ENCODE measurements around the gene SDC1. TPM values are rescaled to one million over a fixed set of nuclear protein-coding genes. Genes with fewer than 3 reads are reported as not detected.

Gene SDC1
- total and polyA plus RNA-seq, 11 donors = 0.15 to 2.2 (median 0.36) TPM; not detected in 1

DNA sequence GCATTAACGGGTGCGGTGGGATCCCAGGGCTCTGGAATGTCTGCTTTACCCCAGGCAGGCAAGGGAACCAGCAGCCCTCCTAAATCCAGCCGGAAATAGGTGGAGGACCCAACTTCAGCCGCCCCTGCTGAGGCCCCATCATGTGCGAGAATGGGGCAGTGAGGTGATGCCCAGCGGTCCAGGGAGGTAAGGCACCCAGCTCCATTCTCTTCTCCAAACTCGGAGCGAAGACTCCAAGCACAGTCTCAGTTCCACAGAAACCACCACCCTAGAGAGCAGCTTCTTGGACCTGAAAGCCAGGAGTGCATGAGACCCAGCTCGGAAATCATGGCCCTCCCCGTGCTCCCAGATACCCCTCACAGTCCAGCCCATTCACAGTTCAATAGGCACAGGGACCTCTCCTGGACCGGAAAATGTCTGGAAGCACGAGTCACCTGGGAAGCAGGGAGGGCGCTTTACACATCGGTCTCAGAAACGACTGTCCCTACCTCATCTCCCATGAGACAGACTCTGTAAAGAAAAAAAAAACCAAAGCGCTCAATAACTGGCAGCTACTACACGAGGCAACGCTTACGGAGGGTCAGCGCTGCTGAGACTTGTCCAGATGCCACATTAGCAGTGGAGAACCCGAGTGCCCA lies 2.0 kb downstream of the SDC1 start:
- Histone ChIP-seq H3K9me3 (no peaks in the 10 kb centered on the region), H3K4me3 (peak overlapping the region; percentile 48 to 68 (median 56)), H3K27me3 (peaks cover 0 to 54% (median 12%) of the 10 kb centered on the region in 9 donors), H3K4me1 (peaks cover 0 to 29% (median 9%) of the 10 kb centered on the region in 12 donors), H3K27ac (no peak overlapping the region), H3K36me3 (no peaks in the 10 kb centered on the region)
- intact Hi-C loops (cut with DNase I) = loop anchor here in 6 of 10 donors (10.0 kb wide), 2 partner anchors 88 to 118 kb away; no protein-coding TSS in a partner anchor
- TF ChIP-seq, protein P1, sequence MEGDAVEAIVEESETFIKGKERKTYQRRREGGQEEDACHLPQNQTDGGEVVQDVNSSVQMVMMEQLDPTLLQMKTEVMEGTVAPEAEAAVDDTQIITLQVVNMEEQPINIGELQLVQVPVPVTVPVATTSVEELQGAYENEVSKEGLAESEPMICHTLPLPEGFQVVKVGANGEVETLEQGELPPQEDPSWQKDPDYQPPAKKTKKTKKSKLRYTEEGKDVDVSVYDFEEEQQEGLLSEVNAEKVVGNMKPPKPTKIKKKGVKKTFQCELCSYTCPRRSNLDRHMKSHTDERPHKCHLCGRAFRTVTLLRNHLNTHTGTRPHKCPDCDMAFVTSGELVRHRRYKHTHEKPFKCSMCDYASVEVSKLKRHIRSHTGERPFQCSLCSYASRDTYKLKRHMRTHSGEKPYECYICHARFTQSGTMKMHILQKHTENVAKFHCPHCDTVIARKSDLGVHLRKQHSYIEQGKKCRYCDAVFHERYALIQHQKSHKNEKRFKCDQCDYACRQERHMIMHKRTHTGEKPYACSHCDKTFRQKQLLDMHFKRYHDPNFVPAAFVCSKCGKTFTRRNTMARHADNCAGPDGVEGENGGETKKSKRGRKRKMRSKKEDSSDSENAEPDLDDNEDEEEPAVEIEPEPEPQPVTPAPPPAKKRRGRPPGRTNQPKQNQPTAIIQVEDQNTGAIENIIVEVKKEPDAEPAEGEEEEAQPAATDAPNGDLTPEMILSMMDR (IDR thresholded peaks at IDR 0.05) = no peak
- TF ChIP-seq POLR2A (IDR thresholded peaks at IDR 0.05) = no peak
- DNase-seq (peak in 2 of 5 donors; percentile 12 to 57), ATAC-seq (no peak)
- WGBS, 4 donors = 17 to 39% (median 34%) methylated on average over 14 to 21 of the region's 21 CpGs

DNA sequence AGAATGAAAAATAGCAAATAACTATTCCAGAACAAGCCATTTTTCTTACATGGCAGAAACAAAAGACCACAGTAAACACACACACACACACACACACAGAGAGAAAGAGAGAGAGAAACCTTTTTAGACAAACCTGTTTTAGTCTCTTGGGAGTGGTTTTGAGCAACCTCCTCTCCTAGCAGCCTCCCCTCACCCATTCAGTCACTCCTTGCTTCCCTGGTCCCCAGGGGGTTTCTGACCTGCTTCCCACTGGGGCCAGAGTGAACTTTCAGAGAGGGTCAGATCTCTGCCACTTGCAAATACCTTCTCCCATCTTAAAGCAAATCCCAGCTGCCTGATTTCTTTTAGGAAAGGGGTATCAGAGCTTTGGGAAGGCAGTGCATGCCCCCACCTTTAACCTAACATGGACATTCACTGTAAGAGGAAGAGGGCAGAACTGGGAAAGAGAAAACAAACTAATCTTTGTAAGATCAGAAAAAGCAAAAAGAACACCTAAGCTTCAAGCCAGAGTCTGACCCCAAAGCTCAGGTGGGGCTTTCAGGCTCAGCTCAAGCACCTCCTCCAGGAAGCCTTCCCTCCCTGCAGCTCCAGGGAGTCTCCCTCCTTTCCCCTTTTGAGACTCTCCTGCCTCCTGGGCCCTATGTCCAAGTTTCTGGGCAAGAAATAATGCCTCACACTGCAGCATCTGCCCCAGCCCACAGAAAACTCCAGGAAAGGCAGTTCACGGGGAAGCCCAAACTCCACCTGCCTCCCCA lies 2.7 kb downstream of the SDC1 start:
- H3K4me1 ChIP-seq = peaks cover 0 to 29% (median 9%) of the 10 kb centered on the region in 12 donors
- WGBS, 4 donors = 90 to 92% methylated on average over 1 of the region's 1 CpG; no CpG with 5 or more reads in 2 of the 4 donors
- no peak for ATAC-seq
- DNase-seq = peak in 1 of 5 donors; percentile 3
- H3K27me3 ChIP-seq = peaks cover 0 to 49% (median 8%) of the 10 kb centered on the region in 9 donors
- no peak overlapping the region for H3K4me3 ChIP-seq
- no peaks in the 10 kb centered on the region for H3K36me3 ChIP-seq
- intact Hi-C loops (cut with DNase I) = loop anchor here in 6 of 10 donors (10.0 kb wide), 2 partner anchors 87 to 117 kb away; no protein-coding TSS in a partner anchor
- H3K27ac ChIP-seq = no peak overlapping the region
- TF ChIP-seq, protein P1 (IDR thresholded peaks at IDR 0.05) = no peak
- TF ChIP-seq POLR2A (IDR thresholded peaks at IDR 0.05) = no peak
- H3K9me3 ChIP-seq = no peaks in the 10 kb centered on the region

DNA sequence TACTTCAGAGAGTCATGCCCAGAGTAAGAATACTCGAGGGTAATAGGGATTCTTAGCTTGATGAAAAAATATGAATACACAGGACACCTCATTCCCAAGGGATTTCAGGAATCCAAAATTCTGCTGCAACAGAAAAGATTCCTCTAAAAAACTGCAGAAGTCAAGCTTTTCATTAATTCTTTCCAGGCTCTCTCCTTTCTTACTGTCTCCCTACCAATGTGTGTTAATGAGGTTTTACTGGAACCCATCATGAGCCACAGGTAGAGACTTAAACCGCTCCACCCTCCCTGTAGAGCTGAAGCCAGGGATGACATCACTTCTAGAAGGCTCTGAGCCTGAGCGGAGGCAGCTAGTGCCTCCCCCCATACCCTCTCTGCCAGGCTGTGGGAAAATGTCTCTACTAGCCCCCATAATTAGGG lies 3.4 kb downstream of the SDC1 start:
- H3K9me3 ChIP-seq = no peaks in the 10 kb centered on the region
- no peaks in the 10 kb centered on the region for H3K36me3 ChIP-seq
- no peak for DNase-seq
- WGBS, 4 donors = 77 to 84% (median 81%) methylated on average over 3 of the region's 3 CpGs
- intact Hi-C loops (cut with DNase I) = loop anchor here in 7 of 10 donors (2.0 to 10.0 kb wide), 3 partner anchors 87 to 117 kb away; no protein-coding TSS in a partner anchor
- no peak for ATAC-seq
- no peak for TF ChIP-seq POLR2A (IDR thresholded peaks at IDR 0.05)
- TF ChIP-seq, protein P1 (IDR thresholded peaks at IDR 0.05) = no peak
- H3K4me3 ChIP-seq = no peak overlapping the region
- peaks cover 0 to 29% (median 9%) of the 10 kb centered on the region in 12 donors for H3K4me1 ChIP-seq
- peaks cover 0 to 42% (median 8%) of the 10 kb centered on the region in 9 donors for H3K27me3 ChIP-seq
- no peak overlapping the region for H3K27ac ChIP-seq
